T47D (cell line): ENCODE data around the gene S1PR3.
"Not testable (repeated sequence)": the region's sequence is repeated elsewhere in the genome, so short reads cannot be mapped to it uniquely, and the experiment has no call there.

Experiments used
- DNase-seq, 2 experiments: peaks; one replicate each; pipeline versions ENCODE4 v3.0.0 to v3.0.0-alpha.2; 2011 to 2012; ENCODE audit warnings: low read depth in 1 of 2, low spot score in 1 of 2
- JUND ChIP-seq: IDR thresholded peaks from 2 replicates; pipeline ENCODE4 v1.6.1; 2012; ENCODE audit warnings: low read depth
- in situ Hi-C: cut with HindIII; loops from 2 replicates; pipeline ENCODE4 v1.10.0; 2016; ENCODE audit warnings: low sequenced_read_pairs, low pct_unique_long_range_greater_than_20kb

Gene S1PR3

DNA sequence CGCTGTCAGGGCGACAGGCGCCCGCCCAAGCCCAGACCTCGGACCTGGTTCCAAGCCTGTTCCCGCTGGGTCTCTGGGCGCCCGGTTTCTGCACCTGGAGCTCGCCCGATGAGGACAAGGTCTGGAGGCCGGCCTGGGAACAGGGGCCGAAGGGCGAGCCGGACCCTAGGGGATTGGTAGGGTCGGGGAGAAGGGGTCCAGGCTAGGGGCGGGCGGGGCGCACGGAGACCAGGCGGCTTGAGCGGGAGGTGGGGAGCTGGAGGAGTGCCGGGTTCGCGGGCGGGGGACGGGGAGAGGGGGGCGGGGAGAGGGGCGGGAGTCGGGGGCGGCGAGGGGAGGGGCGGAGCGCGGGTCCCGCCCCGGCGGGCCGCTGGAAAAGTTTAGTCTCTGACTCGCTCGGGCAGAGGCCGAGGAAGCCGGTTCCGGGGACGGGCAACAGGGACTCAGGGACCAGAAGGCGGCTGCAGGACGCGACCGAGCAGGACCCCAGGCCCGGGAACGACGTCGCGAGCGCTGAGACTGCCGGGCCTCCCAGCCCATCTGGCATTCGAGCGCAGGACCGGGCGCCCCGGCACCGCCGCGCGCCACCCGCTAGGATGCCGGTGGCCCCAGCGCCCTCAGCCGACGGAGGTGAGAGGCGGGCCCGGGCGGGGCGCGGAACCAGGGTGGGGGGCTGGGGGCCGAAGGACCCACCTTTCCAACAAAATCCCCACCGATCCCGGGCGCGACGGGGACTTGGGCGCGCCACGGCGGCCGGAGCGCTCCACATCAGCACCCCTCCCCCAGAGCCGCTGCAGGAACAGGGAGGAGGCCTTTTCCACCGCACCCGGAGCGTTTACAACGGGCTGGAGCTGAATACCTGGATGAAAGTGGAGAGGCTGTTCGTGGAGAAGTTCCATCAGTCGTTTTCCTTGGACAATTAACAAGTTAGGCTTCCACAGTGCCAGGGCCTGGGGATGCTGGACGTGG is at the start of gene S1PR3:
S1PR3 (plus strand) TSS at position 403 of the 969 bp plus-strand sequence. CDS start 9,733 bp downstream, outside the sequence.
- in situ Hi-C loops, result no loop called here
- TF ChIP-seq JUND, result no peak
- DNase-seq, result peak; percentile 52 to 76

DNA sequence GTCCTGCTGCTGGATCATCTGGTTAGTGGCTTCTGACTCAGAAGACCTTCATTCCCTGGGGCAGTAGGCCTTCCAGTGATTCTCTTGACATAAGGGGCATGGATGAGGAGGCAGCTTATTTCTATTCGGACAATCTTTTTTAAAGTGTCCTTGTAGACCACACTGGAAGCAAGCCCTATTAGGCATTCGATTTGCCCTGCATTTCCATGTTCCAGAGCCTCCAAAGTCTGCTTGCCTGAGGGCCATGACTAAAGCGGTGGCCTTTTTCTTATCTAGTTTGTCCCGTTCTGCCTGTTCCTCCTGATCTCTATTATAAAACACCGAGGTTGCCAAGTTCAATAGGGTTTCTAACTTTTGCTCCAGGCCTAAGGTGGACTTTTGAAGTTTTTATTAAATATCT is 49.7 kb upstream of the S1PR3 start:
- DNase-seq, result peak in 1 of 2 experiments; percentile 50
- in situ Hi-C loops, result not testable (repeated sequence)

DNA sequence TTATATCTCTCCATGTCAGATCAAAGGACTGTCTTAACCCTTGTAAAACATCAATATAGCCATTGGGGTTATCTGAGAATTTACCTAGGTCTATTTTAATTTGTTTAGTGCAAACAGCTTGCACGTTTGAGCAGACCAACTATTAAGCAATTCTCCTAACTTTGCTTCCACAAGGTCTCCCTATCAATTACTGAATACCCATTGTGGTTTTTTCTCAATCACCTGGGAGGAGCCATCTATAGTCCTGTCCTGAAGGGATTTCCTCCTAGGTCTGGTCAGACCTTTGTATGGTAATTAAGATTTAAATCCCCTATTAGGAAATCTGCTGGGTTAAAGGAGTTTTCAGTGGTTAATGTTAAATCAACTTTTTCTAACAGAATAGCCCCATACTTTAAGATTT is 48.9 kb upstream of the S1PR3 start:
- in situ Hi-C loops, result no loop called here
- DNase-seq, result no peak
- no peak for TF ChIP-seq JUND

DNA sequence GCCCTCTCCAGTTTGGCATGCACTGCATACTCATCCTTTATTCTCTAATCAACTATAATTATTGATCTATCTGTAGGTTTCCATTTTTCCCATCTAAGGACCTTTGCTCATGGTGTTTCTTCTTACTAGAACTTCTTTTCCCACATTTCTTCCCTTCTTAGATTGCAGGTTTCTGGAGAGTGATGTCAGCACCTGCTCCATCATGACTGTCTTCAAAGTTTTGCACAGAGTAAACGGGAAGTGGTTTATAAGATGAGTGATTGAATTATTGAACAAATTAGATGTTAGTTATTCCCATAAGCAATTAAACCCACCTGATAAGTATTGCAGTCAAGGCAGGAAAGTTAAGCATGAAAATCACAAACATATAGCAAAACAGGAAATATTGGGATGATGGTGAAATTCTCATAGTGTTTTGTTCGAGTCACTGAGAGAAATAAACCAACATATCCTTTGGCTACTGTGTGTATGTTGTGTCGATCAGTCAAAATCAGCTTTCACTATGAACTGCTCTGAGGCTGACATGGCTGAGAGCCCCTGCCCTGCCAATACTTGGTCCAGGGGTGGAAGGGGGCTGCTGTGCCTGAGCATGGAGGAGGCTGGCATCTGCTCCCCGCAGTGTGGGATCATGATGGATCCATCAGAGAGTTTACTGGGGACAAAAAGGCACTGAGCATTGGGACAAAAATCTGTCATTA is 45.5 kb upstream of the S1PR3 start:
- no peak for DNase-seq
- TF ChIP-seq JUND, result no peak
- in situ Hi-C loops, result no loop called here

DNA sequence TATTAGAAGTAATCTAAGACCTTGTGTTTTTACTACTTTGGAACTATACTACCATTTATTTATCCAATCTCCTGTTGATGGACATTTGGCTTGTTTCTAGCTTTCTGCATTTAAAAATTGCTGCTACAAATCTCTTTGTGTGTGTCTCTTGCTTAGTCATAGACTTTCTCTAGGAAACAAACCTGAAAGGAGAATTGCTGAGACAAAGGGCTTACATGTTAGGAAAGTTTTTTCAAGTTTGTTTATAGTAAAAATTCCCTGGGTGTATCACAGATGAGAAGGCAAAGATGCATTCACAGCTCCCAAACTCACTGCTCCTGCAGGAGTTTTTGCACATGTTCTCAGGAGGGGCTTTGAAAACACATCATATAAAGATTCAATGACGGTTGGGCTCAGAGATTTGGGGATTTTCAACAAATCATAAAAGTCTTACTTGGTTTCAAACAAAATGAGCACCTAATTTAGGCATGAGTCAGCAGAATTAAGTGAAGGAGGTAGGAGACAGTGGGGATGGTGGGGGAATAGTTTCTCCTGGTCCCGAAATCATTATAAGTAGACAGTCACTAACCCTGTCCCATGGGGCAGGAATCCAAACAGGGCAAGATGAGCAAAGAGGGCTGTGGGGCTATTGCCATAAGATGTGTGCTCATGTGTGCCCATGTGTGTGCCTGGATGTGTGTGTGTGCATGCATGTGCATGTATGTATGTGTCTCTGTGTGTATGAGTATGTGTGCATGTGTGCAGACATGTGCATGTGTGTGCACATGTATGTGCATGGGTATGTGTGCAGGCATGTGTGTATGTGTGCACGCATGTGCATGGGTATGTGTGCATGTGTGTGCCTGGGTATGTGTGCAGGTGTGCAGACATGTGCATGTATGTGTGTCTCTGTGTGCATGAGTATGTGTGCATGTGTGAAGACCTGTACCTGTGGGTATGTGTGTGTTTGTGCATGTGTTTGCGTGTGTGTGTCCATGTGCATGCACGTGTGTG is 43.4 kb upstream of the S1PR3 start:
- TF ChIP-seq JUND, result no peak
- in situ Hi-C loops, result no loop called here
- no peak for DNase-seq

DNA sequence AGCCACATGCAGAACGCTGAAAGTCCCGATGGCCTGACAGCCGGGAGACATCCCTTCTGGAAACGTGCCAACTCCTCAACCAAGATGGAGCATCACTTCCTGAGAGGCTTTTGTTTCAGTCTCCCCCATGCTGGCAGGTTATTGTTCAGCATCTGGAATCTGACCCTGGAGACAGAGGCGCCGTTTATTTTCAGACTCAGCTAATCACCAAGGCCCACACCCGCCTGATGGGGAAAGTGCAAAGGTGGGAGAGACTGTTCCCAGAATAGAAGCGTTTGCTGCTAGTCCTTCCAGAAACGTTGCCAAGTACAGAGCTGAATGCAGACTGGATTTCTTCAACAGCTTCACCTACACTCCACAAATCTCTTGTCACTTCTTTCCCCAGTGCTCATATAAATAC is 41.8 kb upstream of the S1PR3 start:
- DNase-seq, result no peak
- in situ Hi-C loops, result no loop called here
- TF ChIP-seq JUND, result no peak

DNA sequence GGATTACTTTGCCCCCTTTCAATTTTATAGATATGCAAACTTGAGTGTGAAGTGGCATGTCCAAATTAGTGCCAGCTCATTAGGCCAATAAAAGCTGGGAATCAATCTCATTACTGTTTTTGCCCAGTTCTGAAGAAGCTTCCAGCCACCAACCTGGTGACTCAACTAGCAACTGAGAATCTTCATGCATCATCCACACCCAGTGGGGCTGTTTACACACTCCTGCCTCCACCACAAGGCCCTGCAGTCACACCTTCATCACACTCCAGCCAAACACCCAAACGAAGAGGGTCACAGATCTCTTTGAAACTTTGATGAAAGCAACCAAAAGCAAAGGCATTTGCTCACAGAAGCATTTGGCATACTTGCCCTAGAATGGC is 41.3 kb upstream of the S1PR3 start:
- in situ Hi-C loops, result no loop called here
- no peak for DNase-seq
- TF ChIP-seq JUND, result no peak

DNA sequence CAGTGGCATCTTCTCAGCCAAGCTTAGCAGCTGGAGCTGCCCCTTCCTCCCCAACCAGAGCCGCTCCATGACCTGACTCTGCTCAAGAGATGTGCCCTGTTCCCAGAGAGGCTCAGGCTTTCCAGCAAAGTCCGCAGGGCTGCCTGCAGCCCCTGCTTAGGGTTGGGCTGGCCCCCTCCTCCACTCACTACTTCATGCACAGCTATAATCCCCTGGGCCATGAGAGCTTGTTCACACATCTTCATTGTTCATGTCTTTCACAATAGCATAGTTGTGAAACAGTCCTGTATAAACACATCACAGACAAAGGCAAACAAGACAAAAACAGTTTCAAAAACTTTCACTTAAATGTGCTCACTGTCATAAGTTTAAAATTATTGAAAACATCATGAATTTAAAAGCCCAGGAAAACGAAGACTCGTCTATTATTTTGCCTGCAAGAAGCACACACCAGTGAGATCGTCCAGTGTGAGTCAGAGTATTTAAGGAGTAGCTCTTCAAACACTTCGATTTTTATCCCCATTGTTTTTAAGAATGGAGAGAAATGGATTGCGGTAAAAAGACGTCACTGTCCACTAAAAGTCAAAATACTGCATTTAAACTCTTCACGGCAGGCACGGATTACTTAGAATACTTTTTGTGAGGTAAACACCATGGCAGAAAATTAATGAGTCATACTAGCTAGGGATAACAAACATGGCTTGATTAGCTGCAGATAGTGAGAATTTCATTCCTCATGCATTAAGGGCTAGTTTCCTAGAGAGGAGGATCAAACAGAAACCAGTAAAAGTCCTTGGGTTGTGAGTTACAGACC is 40.7 kb upstream of the S1PR3 start:
- in situ Hi-C loops, result no loop called here
- no peak for DNase-seq
- TF ChIP-seq JUND, result no peak

DNA sequence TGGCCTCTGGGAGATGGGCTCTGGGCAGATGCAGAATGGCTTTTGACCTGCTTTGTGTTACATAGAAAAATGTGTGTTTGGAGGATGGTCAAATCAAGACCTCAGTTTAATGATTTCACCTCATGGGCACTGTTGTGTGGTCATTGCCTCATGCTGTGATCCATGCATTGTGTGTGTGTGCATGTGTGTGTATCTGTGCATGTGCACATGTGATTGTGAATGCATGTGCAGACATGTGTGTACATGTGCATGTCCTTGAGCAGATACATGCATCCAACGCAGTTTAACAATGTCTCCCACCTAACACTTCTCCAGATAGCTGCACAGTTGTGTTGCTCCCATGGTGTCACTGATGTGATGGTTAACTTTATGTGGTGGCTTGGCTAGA is 40.1 kb upstream of the S1PR3 start:
- no peak for TF ChIP-seq JUND
- no peak for DNase-seq
- in situ Hi-C loops, result no loop called here

DNA sequence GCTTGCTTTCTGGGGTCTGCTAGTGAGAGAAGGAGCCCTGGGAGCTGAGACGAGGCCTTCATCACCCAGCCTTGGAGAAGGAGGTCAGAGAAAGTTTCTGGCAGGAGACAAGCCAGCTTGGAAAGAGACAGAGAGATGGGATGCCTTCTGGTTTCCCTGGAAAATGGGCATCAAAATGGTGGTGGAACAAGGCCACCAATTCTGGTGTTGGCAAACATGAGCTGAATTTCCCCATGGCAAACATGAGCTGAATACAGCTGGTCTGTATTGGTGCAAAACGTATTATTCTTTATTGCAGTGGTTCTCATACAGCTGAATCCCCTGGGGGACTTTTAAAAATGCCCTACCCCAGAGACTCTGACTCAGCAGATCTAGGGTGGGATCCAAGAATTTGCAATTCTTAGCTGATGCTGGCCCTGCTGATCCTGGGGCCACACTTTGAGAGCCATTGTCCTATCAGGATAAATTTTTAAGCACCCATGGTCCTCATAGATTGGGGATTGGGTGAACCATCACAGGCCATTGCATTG is 39.1 kb upstream of the S1PR3 start:
- no peak for DNase-seq
- no peak for TF ChIP-seq JUND
- in situ Hi-C loops, result no loop called here

DNA sequence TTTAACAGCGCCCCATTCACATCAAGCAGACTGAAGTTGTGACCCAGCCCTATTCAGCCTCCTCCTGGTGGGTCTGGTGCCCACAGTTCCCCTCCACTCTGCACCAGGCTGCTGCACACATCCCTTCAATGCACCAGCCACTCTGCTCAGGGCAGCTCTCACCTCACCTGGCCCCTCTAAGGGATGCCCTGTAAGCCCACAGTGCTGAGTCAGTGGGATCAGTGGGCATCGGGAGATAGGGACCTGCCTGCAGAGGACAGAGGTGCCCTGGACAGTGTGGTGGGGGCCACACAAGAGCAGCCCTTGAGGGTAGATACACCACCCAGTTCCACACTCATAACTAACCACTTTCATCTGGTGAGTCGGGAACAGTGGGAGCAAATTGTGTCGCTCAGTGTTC is 38.3 kb upstream of the S1PR3 start:
- DNase-seq, result no peak
- in situ Hi-C loops, result no loop called here
- no peak for TF ChIP-seq JUND
